Kidney (tissue), 14 donors: ENCODE results near the gene GPBP1L1. TPM values are rescaled to one million over a fixed set of nuclear protein-coding genes. Genes with fewer than 3 reads are reported as not detected.
A peak's percentile ranks its signal among the peaks of the same experiment; 100 is the strongest.
"Not testable (repeated sequence)": the region's sequence is repeated elsewhere in the genome, so short reads cannot be mapped to it uniquely, and the experiment has no call there.

ENCODE experiments used
- DNase-seq, 5 donors: peaks; one replicate each; pipeline ENCODE4 v3.0.0-alpha.2; 2013 to 2020
- FAIRE-seq: peaks from 2 replicates; lab custom pipeline; 2012; peaks lifted over from hg19 to GRCh38; lab: Jason Lieb, UNC
- H3K27ac ChIP-seq, 2 donors: one replicate each; pipeline ENCODE4 v1.7.0; 2013; ENCODE audit warnings: low read depth in 2 of 2, low read length in 2 of 2, inconsistent platforms in 1 of 2
- H3K27me3 ChIP-seq: one replicate; pipeline ENCODE4 v1.7.1; 2013; ENCODE audit warnings: low read length, inconsistent platforms; ENCODE audit not compliant: control insufficient read depth, insufficient read depth
- H3K36me3 ChIP-seq, 3 donors: one replicate each; pipeline versions ENCODE4 v1.7.0 to v1.7.1; 2013; ENCODE audit warnings: low read length in 3 of 3, control low read depth in 1 of 3, inconsistent platforms in 1 of 3; ENCODE audit not compliant: insufficient read depth in 3 of 3, control insufficient read depth in 2 of 3
- H3K4me1 ChIP-seq, 3 donors: one replicate each; pipeline versions ENCODE4 v1.7.0 to v1.7.1; 2013; ENCODE audit warnings: low read length in 3 of 3, inconsistent platforms in 1 of 3, low read depth in 1 of 3; ENCODE audit not compliant: control insufficient read depth in 2 of 3, insufficient read depth in 2 of 3
- H3K4me3 ChIP-seq, 3 donors: one replicate each; pipeline versions ENCODE4 v1.7.0 to v1.8.1; 2013; ENCODE audit warnings: low read length in 3 of 3, control low read depth in 1 of 3, inconsistent platforms in 1 of 3
- H3K9ac ChIP-seq, 3 donors: one replicate each; pipeline versions ENCODE4 v1.7.0 to v1.7.1; 2013; ENCODE audit warnings: low read length in 3 of 3, control low read depth in 1 of 3, inconsistent platforms in 1 of 3
- H3K9me3 ChIP-seq, 3 donors: one replicate each; pipeline versions ENCODE4 v1.7.0 to v1.7.1; 2013; ENCODE audit warnings: low read length in 3 of 3, control low read depth in 1 of 3, inconsistent platforms in 1 of 3; ENCODE audit not compliant: control insufficient read depth in 2 of 3, insufficient read depth in 1 of 3
- CTCF ChIP-seq: IDR thresholded peaks from 3 replicates; pipeline ENCODE4 v1.5.1; 2012; ENCODE audit warnings: mild to moderate bottlenecking, moderate library complexity, borderline replicate concordance; ENCODE audit not compliant: insufficient read depth; ENCODE audit errors: extremely low read depth
- intact Hi-C: fragments of 100-400 bp; cut with DNase I; formaldehyde crosslinking; loops from one replicate; pipeline ENCODE4 v1.11.1; 2022
- polyA plus RNA-seq: library from polyadenylated mRNA; stranded (reverse); fragments of 350-450 nt; fragmentation: Illumina TruSeq; extraction: RNeasy Lipid Tissue Mini Kit (QIAGEN cat#74804); gene quantifications from one replicate; pipeline ENCODE4 v1.2.3, GENCODE V29; 2014; ENCODE audit warnings: low read depth, low replicate concordance; ENCODE audit not compliant: insufficient read depth
- total RNA-seq: library from RNA; stranded (reverse); fragmentation: NEBNext Ultra II Directional; extraction: Animal tissue kit (Norgen Biotek cat#: 25700); gene quantifications from one replicate; pipeline ENCODE4 v1.2.1, GENCODE V29; 2021
- donor health status: control.
- donor health status: control.
- donor health status: control.
- donor health status: control.
- donor health status: control.
- donor health status: DM: yes; HTN: yes; CAD: no.
- donor health status: Normal renal cell carcinoma (clear cell type).

GPBP1L1 gene
- total and polyA plus RNA-seq, 2 donors from 2014 or later: 59.1 to 146 TPM

- intact Hi-C loops: no loop called here
- Histone ChIP-seq H3K36me3 (no peaks in the 10 kb centered on the region), H3K27me3 (no peaks in the 10 kb centered on the region), H3K9me3 (no peaks in the 10 kb centered on the region), H3K4me1 (peaks cover 0 to 4% (median 0%) of the 10 kb centered on the region in 3 donors), H3K27ac (no peak overlapping the region), H3K9ac (no peak overlapping the region), H3K4me3 (no peak overlapping the region)
- TF ChIP-seq CTCF: no peak
- FAIRE-seq: no peak
- DNase-seq: peak in 2 of 5 donors; percentile 46 to 61
Measured at GRCh38 chr1:45730075-45730779, 43.9 kb upstream of the GPBP1L1 start.

GRCh38 chr1:45726007-45726406, 39.7 kb upstream of the GPBP1L1 start:
- H3K9me3 ChIP-seq, H3K27me3 ChIP-seq, H3K27ac ChIP-seq, DNase-seq, H3K36me3 ChIP-seq, FAIRE-seq, H3K4me1 ChIP-seq, H3K4me3 ChIP-seq, H3K9ac ChIP-seq, intact Hi-C loops: not testable (repeated sequence)

GRCh38 chr1:45723248-45723930, 37.1 kb upstream of the GPBP1L1 start:
- H3K36me3 ChIP-seq: peaks cover 0 to 2% (median 0%) of the 10 kb centered on the region in 3 donors
- no peak for DNase-seq
- no peak for TF ChIP-seq CTCF
- H3K4me1 ChIP-seq: no peaks in the 10 kb centered on the region
- H3K9me3 ChIP-seq: no peaks in the 10 kb centered on the region
- H3K9ac ChIP-seq: no peak overlapping the region
- intact Hi-C loops: no loop called here
- no peak overlapping the region for H3K27ac ChIP-seq
- no peak for FAIRE-seq
- no peaks in the 10 kb centered on the region for H3K27me3 ChIP-seq
- H3K4me3 ChIP-seq: no peak overlapping the region

GRCh38 chr1:45722809-45723208, 36.5 kb upstream of the GPBP1L1 start:
- Histone ChIP-seq H3K9ac (no peak overlapping the region), H3K4me1 (no peaks in the 10 kb centered on the region), H3K27me3 (no peaks in the 10 kb centered on the region), H3K4me3 (no peak overlapping the region), H3K27ac (no peak overlapping the region), H3K9me3 (no peaks in the 10 kb centered on the region), H3K36me3 (peaks cover 0 to 4% (median 0%) of the 10 kb centered on the region in 3 donors)
- TF ChIP-seq CTCF: no peak
- FAIRE-seq (no peak), DNase-seq (no peak)
- intact Hi-C loops: no loop called here
